Parathyroid adenoma (tissue), 2 donors: Measurements from ENCODE around the gene RHBG.

Experiments used
- H2AFZ ChIP-seq: fragments of 300-600 bp; sonication (generic); one replicate; pipeline ENCODE4 v1.7.0; 2017; ENCODE audit warnings: antibody characterized with exemption, mild to moderate bottlenecking
- H3K27ac ChIP-seq: fragments of 300-600 bp; sonication (generic); one replicate; pipeline ENCODE4 v1.7.0; 2017
- H3K27me3 ChIP-seq: fragments of 300-600 bp; sonication (generic); one replicate; pipeline ENCODE4 v1.7.0; 2017; ENCODE audit warnings: low read length; ENCODE audit not compliant: control insufficient read depth, insufficient read depth
- H3K36me3 ChIP-seq: fragments of 300-600 bp; sonication (generic); one replicate; pipeline ENCODE4 v1.7.0; 2017; ENCODE audit warnings: low read length; ENCODE audit not compliant: control insufficient read depth, insufficient read depth
- H3K4me1 ChIP-seq: fragments of 300-600 bp; sonication (generic); one replicate; pipeline ENCODE4 v1.7.0; 2017; ENCODE audit warnings: control low read depth
- H3K4me2 ChIP-seq: fragments of 300-600 bp; sonication (generic); one replicate; pipeline ENCODE4 v1.7.0; 2017; ENCODE audit warnings: low read length
- H3K4me3 ChIP-seq: fragments of 300-600 bp; sonication (generic); one replicate; pipeline ENCODE4 v1.7.0; 2017; ENCODE audit warnings: low read depth, low read length
- H3K79me2 ChIP-seq: fragments of 300-600 bp; sonication (generic); one replicate; pipeline ENCODE4 v1.7.0; 2017; ENCODE audit warnings: control low read depth
- H3K9ac ChIP-seq: fragments of 300-600 bp; sonication (generic); one replicate; pipeline ENCODE4 v1.7.0; 2017; ENCODE audit warnings: mild to moderate bottlenecking
- H3K9me3 ChIP-seq: fragments of 300-600 bp; sonication (generic); one replicate; pipeline ENCODE4 v1.7.0; 2017; ENCODE audit warnings: low read length; ENCODE audit not compliant: control insufficient read depth
- TF ChIP-seq, protein P1 (sequence below): fragments of 300-600 bp; sonication (generic); IDR thresholded peaks from one replicate; pipeline ENCODE4 v1.7.0; 2017; ENCODE audit warnings: antibody characterized with exemption, mild to moderate bottlenecking
- donor health status: primary hyperparathyroidism.

Gene RHBG

DNA sequence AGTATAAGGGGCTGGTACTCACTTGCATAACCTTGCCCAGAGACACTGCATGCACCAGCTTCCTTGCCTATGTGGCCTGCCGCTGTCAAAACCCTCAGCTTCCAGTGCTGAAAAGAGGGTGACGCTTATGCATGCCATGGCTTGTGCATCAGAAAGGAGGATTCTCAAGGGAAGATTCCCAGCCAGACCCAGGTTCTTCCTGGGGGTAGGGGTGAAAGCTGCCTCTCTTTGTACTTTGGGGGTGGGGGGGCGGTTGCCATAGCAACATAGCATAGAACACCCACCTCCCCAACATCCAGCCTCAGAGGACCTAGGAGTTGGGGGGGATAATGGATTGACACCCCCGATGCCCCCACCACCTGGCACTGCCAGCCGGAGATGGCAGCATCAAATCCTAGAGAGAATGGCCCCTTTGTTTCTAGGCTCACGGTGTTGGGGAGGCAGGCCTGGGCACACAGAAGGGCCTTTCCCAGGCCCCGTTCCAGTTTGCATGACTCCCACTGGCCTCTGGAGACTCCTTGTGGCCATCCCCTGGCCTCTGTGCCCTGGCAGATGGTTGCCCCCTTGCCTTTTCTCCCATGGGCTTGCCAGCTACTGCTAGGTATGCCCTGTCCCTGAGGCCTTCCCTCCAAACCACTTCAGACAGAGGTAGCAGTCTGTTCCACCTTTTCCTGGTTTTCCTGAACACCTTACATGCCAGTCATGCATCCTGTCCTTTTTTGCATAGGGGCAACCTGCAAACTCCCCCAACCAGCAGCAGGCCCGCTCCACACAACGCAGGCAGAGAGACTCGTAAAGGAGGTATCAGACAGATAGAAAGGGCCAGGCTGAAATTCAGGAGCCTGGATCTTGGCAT, 44.6 kb downstream of the RHBG start:
- Histone ChIP-seq H3K27me3 (no peaks in the 10 kb centered on the region), H3K36me3 (no peaks in the 10 kb centered on the region), H2AFZ (no peak overlapping the region), H3K79me2 (no peaks in the 10 kb centered on the region), H3K9me3 (no peaks in the 10 kb centered on the region), H3K4me2 (no peak overlapping the region), H3K9ac (no peak overlapping the region), H3K4me1 (peaks cover 3% of the 10 kb centered on the region), H3K27ac (no peak overlapping the region), H3K4me3 (no peak overlapping the region)
- TF ChIP-seq, protein P1, sequence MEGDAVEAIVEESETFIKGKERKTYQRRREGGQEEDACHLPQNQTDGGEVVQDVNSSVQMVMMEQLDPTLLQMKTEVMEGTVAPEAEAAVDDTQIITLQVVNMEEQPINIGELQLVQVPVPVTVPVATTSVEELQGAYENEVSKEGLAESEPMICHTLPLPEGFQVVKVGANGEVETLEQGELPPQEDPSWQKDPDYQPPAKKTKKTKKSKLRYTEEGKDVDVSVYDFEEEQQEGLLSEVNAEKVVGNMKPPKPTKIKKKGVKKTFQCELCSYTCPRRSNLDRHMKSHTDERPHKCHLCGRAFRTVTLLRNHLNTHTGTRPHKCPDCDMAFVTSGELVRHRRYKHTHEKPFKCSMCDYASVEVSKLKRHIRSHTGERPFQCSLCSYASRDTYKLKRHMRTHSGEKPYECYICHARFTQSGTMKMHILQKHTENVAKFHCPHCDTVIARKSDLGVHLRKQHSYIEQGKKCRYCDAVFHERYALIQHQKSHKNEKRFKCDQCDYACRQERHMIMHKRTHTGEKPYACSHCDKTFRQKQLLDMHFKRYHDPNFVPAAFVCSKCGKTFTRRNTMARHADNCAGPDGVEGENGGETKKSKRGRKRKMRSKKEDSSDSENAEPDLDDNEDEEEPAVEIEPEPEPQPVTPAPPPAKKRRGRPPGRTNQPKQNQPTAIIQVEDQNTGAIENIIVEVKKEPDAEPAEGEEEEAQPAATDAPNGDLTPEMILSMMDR, result no peak

DNA sequence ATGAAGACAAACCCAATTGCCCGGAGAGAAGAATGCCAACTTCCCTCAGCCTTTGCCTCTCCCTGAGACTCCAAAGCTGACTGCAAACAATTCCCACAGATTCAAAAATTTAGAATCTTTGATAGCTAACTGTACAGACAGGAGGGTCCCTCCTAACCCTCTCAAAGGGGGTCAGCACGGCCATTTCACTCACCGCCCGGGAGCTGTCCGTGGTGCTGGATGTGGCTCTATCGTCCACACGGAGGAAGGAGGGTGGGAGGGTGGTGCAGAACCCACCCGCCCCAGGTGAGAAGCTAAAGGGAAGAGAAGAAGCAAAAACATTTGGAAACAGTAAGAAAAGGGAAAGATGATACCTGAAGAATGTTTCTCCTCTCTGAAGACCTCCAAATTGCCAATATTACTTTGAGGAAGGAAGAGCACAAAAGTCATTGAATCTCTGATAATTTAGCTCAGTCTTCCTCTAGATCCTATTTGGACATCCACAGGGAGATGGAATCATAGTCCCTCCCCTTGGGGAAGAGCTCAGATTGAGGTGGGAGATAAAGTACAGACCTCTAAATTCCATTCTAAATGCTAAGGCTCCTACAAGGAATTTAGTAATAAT, 45.6 kb downstream of the RHBG start:
- H3K79me2 ChIP-seq, result no peaks in the 10 kb centered on the region
- H3K36me3 ChIP-seq, result no peaks in the 10 kb centered on the region
- no peak overlapping the region for H3K4me2 ChIP-seq
- no peak overlapping the region for H3K27ac ChIP-seq
- no peak overlapping the region for H3K4me3 ChIP-seq
- H3K27me3 ChIP-seq, result no peaks in the 10 kb centered on the region
- H3K9me3 ChIP-seq, result no peaks in the 10 kb centered on the region
- H2AFZ ChIP-seq, result no peak overlapping the region
- TF ChIP-seq, protein P1, result no peak
- peaks cover 3% of the 10 kb centered on the region for H3K4me1 ChIP-seq
- no peak overlapping the region for H3K9ac ChIP-seq

DNA sequence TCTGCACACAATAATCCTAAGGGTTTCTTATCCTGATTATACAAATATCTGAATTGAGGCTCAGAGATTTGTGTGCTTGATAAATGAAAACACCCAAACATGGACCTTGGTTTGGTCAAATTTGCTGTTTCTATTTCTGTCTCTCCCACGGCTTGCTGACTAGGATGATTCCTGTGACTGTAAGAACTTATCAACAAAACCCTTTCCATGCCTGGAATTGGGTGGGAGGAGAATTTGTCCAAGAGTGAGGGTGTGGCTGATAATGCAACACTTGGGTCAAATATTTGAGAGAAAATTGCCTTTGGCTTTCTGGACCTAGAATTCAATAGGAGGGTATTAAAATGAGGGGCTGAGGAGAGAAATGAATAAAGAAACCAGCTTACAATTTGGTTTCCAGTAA, 48.0 kb downstream of the RHBG start:
- H3K27ac ChIP-seq, result no peak overlapping the region
- H3K9me3 ChIP-seq, result no peaks in the 10 kb centered on the region
- H3K9ac ChIP-seq, result no peak overlapping the region
- peaks cover 5% of the 10 kb centered on the region for H3K4me1 ChIP-seq
- no peak overlapping the region for H2AFZ ChIP-seq
- no peaks in the 10 kb centered on the region for H3K36me3 ChIP-seq
- H3K79me2 ChIP-seq, result no peaks in the 10 kb centered on the region
- peaks cover 7% of the 10 kb centered on the region for H3K27me3 ChIP-seq
- H3K4me2 ChIP-seq, result no peak overlapping the region
- TF ChIP-seq, protein P1, result no peak
- no peak overlapping the region for H3K4me3 ChIP-seq

DNA sequence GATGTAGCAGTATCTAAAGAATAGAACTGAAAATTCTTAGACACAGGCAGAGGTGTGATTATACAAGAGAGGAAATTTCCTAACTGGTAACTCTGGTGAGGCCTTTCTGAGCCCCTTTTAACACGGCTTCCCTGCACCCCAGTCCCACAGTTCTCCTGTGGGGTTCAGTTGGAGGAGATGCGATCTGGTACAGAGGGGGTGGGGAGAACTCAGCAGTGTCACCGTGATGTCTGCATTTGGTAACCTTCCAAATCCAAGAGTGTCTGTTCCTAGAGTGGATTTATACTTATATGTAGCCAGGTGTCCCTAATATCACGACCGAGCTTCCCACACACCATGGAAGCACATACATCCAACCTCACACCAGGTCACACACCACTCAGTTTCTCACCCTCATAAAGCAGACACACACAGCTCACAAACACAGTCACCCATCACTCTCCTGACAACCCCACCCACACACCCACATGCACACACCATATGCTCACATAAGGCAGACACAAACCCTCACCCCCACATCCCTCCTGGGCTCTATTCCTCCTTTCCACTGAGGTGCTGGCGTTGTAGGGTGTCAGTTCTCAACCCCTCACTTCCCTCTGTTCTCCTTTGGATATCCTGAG, 48.5 kb downstream of the RHBG start:
- Histone ChIP-seq H3K4me2 (no peak overlapping the region), H3K9ac (no peak overlapping the region), H3K27me3 (peaks cover 7% of the 10 kb centered on the region), H3K4me1 (peaks cover 5% of the 10 kb centered on the region), H3K9me3 (no peaks in the 10 kb centered on the region), H3K27ac (no peak overlapping the region), H2AFZ (no peak overlapping the region), H3K36me3 (no peaks in the 10 kb centered on the region), H3K79me2 (no peaks in the 10 kb centered on the region), H3K4me3 (no peak overlapping the region)
- TF ChIP-seq, protein P1, result no peak
